HEK293 (cell line): ENCODE results near the gene CAB39L.
A peak's percentile ranks its signal among the peaks of the same experiment; 100 is the strongest.

Experiments used
- CTCF ChIA-PET: fragments of 350-600 bp; formaldehyde crosslinking; extraction: SDS; loops from one replicate; lab custom pipeline; 2021; ENCODE audit warnings: antibody characterized with exemption; lab: Yijun Ruan, JAX
- POLR2A ChIA-PET: fragments of 300-600 bp; formaldehyde crosslinking; extraction: SDS; loops from one replicate; lab custom pipeline; 2020; ENCODE audit warnings: antibody characterized with exemption, inconsistent platforms; lab: Yijun Ruan, JAX
- H3K27ac ChIP-seq: fragments of 200-500 bp; sonication (Bioruptor generic); 2 replicates; pipeline ENCODE4 v1.5.1; 2014; ENCODE audit warnings: low read depth, low read length, control low read depth, inconsistent platforms; ENCODE audit errors: extremely low read depth
- H3K36me3 ChIP-seq, 2 experiments: fragments of 200-500 bp in 1 of 2; sonication (Bioruptor generic) in 1 of 2; 1 replicate in 1 of 2; 2 replicates in 1 of 2; pipeline ENCODE4 v1.5.1; 2014 to 2017; ENCODE audit warnings: inconsistent platforms in 2 of 2, low read length in 2 of 2; ENCODE audit not compliant: control insufficient read depth in 2 of 2, insufficient read depth in 1 of 2
- H3K4me1 ChIP-seq: fragments of 200-500 bp; sonication (Bioruptor generic); 2 replicates; pipeline ENCODE4 v1.5.1; 2014; ENCODE audit warnings: mild to moderate bottlenecking, low read length, inconsistent platforms; ENCODE audit not compliant: control insufficient read depth, insufficient read depth
- H3K4me3 ChIP-seq: 2 replicates; pipeline ENCODE4 v1.5.1; 2011; ENCODE audit warnings: low read depth, mild to moderate bottlenecking, control low read depth, low read length, moderate library complexity
- H3K9me3 ChIP-seq: fragments of 200-500 bp; sonication (Bioruptor generic); 2 replicates; pipeline ENCODE4 v1.5.1; 2014; ENCODE audit warnings: low read depth, low read length, inconsistent platforms; ENCODE audit not compliant: control insufficient read depth, insufficient read depth
- CTCF ChIP-seq: fragments of 450-650 bp; formaldehyde crosslinking; IDR thresholded peaks from 2 replicates; pipeline ENCODE4 v1.5.1; 2016; ENCODE audit warnings: missing biosample characterization, missing genetic modification characterization
- ELK4 ChIP-seq: IDR thresholded peaks from 2 replicates; pipeline ENCODE4 v1.6.1; 2011; ENCODE audit warnings: mild to moderate bottlenecking, low read depth, low read length, borderline replicate concordance
- KLF10 ChIP-seq: fragments of 450-650 bp; IDR thresholded peaks from 2 replicates; pipeline ENCODE4 v1.5.1; 2018; ENCODE audit warnings: missing biosample characterization, mild to moderate bottlenecking, missing genetic modification characterization
- SALL2 ChIP-seq: fragments of 450-650 bp; formaldehyde crosslinking; IDR thresholded peaks from 2 replicates; pipeline ENCODE4 v1.5.0; 2017; ENCODE audit warnings: missing biosample characterization, mild to moderate bottlenecking, missing genetic modification characterization, borderline replicate concordance
- SP3 ChIP-seq: fragments of 450-650 bp; formaldehyde crosslinking; IDR thresholded peaks from 2 replicates; pipeline ENCODE4 v1.5.1; 2016; ENCODE audit warnings: missing biosample characterization, missing genetic modification characterization
- WT1 ChIP-seq: fragments of 450-650 bp; formaldehyde crosslinking; IDR thresholded peaks from 2 replicates; pipeline ENCODE4 v1.5.1; 2016; ENCODE audit warnings: missing biosample characterization, missing genetic modification characterization
- YY1 ChIP-seq: fragments of 450-650 bp; formaldehyde crosslinking; IDR thresholded peaks from 2 replicates; pipeline ENCODE4 v1.5.1; 2018; ENCODE audit warnings: missing biosample characterization, missing genetic modification characterization
- ZBTB11 ChIP-seq: fragments of 450-650 bp; formaldehyde crosslinking; conservative IDR thresholded peaks from 2 replicates; pipeline ENCODE4 v1.5.1; 2016; ENCODE audit warnings: low read depth, missing biosample characterization, missing genetic modification characterization
- ZBTB20 ChIP-seq: fragments of 450-650 bp; formaldehyde crosslinking; IDR thresholded peaks from 2 replicates; pipeline ENCODE4 v1.5.1; 2016; ENCODE audit warnings: missing biosample characterization, missing genetic modification characterization
- ZBTB49 ChIP-seq: fragments of 450-650 bp; formaldehyde crosslinking; IDR thresholded peaks from 2 replicates; pipeline ENCODE4 v1.5.1; 2016; ENCODE audit warnings: missing biosample characterization, missing genetic modification characterization, low read depth
- ZEB2 ChIP-seq: fragments of 450-650 bp; formaldehyde crosslinking; IDR thresholded peaks from 2 replicates; pipeline ENCODE4 v1.5.1; 2016; ENCODE audit warnings: missing biosample characterization, missing genetic modification characterization
- ZNF140 ChIP-seq: fragments of 450-650 bp; formaldehyde crosslinking; IDR thresholded peaks from 2 replicates; pipeline ENCODE4 v1.5.1; 2016; ENCODE audit warnings: missing biosample characterization, missing genetic modification characterization
- ZNF2 ChIP-seq: fragments of 450-650 bp; formaldehyde crosslinking; IDR thresholded peaks from 2 replicates; pipeline ENCODE4 v1.5.1; 2016; ENCODE audit warnings: missing biosample characterization, missing genetic modification characterization
- ZNF214 ChIP-seq: fragments of 450-650 bp; formaldehyde crosslinking; IDR thresholded peaks from 2 replicates; pipeline ENCODE4 v1.5.1; 2017; ENCODE audit warnings: missing biosample characterization, mild to moderate bottlenecking, missing genetic modification characterization, borderline replicate concordance
- ZNF324 ChIP-seq: fragments of 450-650 bp; formaldehyde crosslinking; IDR thresholded peaks from 2 replicates; pipeline ENCODE4 v1.5.1; 2016; ENCODE audit warnings: missing biosample characterization, missing genetic modification characterization
- ZNF335 ChIP-seq: fragments of 450-650 bp; formaldehyde crosslinking; conservative IDR thresholded peaks from 2 replicates; pipeline ENCODE4 v1.5.1; 2016; ENCODE audit warnings: missing biosample characterization, missing genetic modification characterization
- ZNF366 ChIP-seq: fragments of 450-650 bp; formaldehyde crosslinking; conservative IDR thresholded peaks from 2 replicates; pipeline ENCODE4 v1.5.1; 2016; ENCODE audit warnings: missing biosample characterization, missing genetic modification characterization
- ZNF473 ChIP-seq: fragments of 450-650 bp; formaldehyde crosslinking; IDR thresholded peaks from 2 replicates; pipeline ENCODE4 v1.5.1; 2017; ENCODE audit warnings: missing biosample characterization, missing genetic modification characterization
- ZNF521 ChIP-seq: fragments of 450-650 bp; formaldehyde crosslinking; IDR thresholded peaks from 2 replicates; pipeline ENCODE4 v1.5.1; 2017; ENCODE audit warnings: missing biosample characterization, mild to moderate bottlenecking, missing genetic modification characterization
- ZNF544 ChIP-seq: fragments of 450-650 bp; formaldehyde crosslinking; IDR thresholded peaks from 2 replicates; pipeline ENCODE4 v1.5.0; 2017; ENCODE audit warnings: missing biosample characterization, missing genetic modification characterization
- ZNF548 ChIP-seq: fragments of 450-650 bp; formaldehyde crosslinking; IDR thresholded peaks from 2 replicates; pipeline ENCODE4 v1.5.1; 2016; ENCODE audit warnings: missing biosample characterization, missing genetic modification characterization
- ZNF580 ChIP-seq: fragments of 450-650 bp; formaldehyde crosslinking; IDR thresholded peaks from 2 replicates; pipeline ENCODE4 v1.5.1; 2016; ENCODE audit warnings: missing biosample characterization, missing genetic modification characterization
- ZNF600 ChIP-seq: fragments of 450-650 bp; formaldehyde crosslinking; IDR thresholded peaks from 2 replicates; pipeline ENCODE4 v1.5.1; 2016; ENCODE audit warnings: missing biosample characterization, missing genetic modification characterization
- ZNF621 ChIP-seq: fragments of 450-650 bp; formaldehyde crosslinking; IDR thresholded peaks from 2 replicates; pipeline ENCODE4 v1.5.1; 2017; ENCODE audit warnings: missing biosample characterization, missing genetic modification characterization
- ZNF624 ChIP-seq: fragments of 450-650 bp; formaldehyde crosslinking; IDR thresholded peaks from 2 replicates; pipeline ENCODE4 v1.5.1; 2017; ENCODE audit warnings: missing biosample characterization, missing genetic modification characterization
- ZNF658 ChIP-seq: fragments of 450-650 bp; formaldehyde crosslinking; IDR thresholded peaks from 2 replicates; pipeline ENCODE4; 2016; ENCODE audit warnings: missing biosample characterization, missing genetic modification characterization
- ZNF707 ChIP-seq: fragments of 450-650 bp; formaldehyde crosslinking; IDR thresholded peaks from 2 replicates; pipeline ENCODE4 v1.5.1; 2016; ENCODE audit warnings: missing biosample characterization, missing genetic modification characterization
- ZNF76 ChIP-seq: fragments of 450-650 bp; formaldehyde crosslinking; IDR thresholded peaks from 2 replicates; pipeline ENCODE4; 2016; ENCODE audit warnings: low read depth, missing biosample characterization, missing genetic modification characterization, borderline replicate concordance
- ZNF843 ChIP-seq: fragments of 450-650 bp; formaldehyde crosslinking; IDR thresholded peaks from 2 replicates; pipeline ENCODE4 v1.5.1; 2016; ENCODE audit warnings: missing biosample characterization, missing genetic modification characterization

CAB39L gene

GRCh38 chr13:49443704-49444523 lies at the start of gene CAB39L, which contains the start of gene SETDB2 (continued):
- TF ChIP-seq ZNF76 (tag by site-specific recombination) (peak; percentile 93), ZNF600 (tag by site-specific recombination) (peak; percentile 17; the same call in 1 of the 2 replicates), KLF10 (peak; percentile 37), ZBTB20 (peak; percentile 88), ZNF621 (tag by site-specific recombination) (no peak), ZNF624 (tag by site-specific recombination) (no peak), ZNF843 (tag by site-specific recombination) (peak; percentile 30; the same call in 1 of the 2 replicates), SALL2 (tag by site-specific recombination) (no peak), ZNF140 (no peak), ZNF521 (no peak), WT1 (tag by site-specific recombination) (peak; percentile 53), ZNF366 (tag by site-specific recombination) (no peak), ZNF335 (peak; percentile 95), ZBTB11 (tag by site-specific recombination) (peak; percentile 69), ZNF658 (tag by site-specific recombination) (no peak), ZNF2 (no peak; the same call in 1 of the 2 replicates), ZNF214 (tag by site-specific recombination) (no peak), ZNF544 (tag by site-specific recombination) (no peak), ZNF548 (no peak), ZNF324 (tag by site-specific recombination) (peak; percentile 89), YY1 (tag by site-specific recombination) (peak; percentile 99), ZNF580 (tag by site-specific recombination) (peak; percentile 82; the same call in 1 of the 2 replicates)
- TF ChIP-seq, all 188 proteins: peak for 61

GRCh38 chr13:49488563-49488962 lies 44.7 kb upstream of the CAB39L start:
- Histone ChIP-seq H3K9me3 (no peaks in the 10 kb centered on the region), H3K4me1 (no peaks in the 10 kb centered on the region), H3K4me3 (no peak overlapping the region), H3K27ac (no peak overlapping the region), H3K36me3 (no peaks in the 10 kb centered on the region; a peak in 1 of 3 replicates)
- ChIA-PET POLR2A (no interaction called here), CTCF (no interaction called here)
- no peak for TF ChIP-seq ZNF473 (tag by site-specific recombination)
- no peak for TF ChIP-seq CTCF (tag by site-specific recombination)
- no peak for TF ChIP-seq ZBTB49 (tag by site-specific recombination)
- no peak for TF ChIP-seq ZNF521
- TF ChIP-seq ZEB2 (tag by site-specific recombination): no peak
- TF ChIP-seq ZNF707 (tag by site-specific recombination): no peak
- no peak for TF ChIP-seq SP3 (tag by site-specific recombination)
- no peak for TF ChIP-seq ELK4
